Smooth muscle cell of trachea (primary cell): ENCODE measurements around the gene CENPV. TPM values are rescaled to one million over a fixed set of nuclear protein-coding genes. Genes with fewer than 3 reads are reported as not detected.

Source experiments
- total RNA-seq: library from RNA; depleted of rRNA; stranded (reverse); fragments of >200 nt; gene quantifications from 2 replicates; pipeline ENCODE4 v1.2.1, GENCODE V29; 2014

The CENPV gene
- total RNA-seq, result 5.4 and 6.9 TPM in 2 replicates

DNA sequence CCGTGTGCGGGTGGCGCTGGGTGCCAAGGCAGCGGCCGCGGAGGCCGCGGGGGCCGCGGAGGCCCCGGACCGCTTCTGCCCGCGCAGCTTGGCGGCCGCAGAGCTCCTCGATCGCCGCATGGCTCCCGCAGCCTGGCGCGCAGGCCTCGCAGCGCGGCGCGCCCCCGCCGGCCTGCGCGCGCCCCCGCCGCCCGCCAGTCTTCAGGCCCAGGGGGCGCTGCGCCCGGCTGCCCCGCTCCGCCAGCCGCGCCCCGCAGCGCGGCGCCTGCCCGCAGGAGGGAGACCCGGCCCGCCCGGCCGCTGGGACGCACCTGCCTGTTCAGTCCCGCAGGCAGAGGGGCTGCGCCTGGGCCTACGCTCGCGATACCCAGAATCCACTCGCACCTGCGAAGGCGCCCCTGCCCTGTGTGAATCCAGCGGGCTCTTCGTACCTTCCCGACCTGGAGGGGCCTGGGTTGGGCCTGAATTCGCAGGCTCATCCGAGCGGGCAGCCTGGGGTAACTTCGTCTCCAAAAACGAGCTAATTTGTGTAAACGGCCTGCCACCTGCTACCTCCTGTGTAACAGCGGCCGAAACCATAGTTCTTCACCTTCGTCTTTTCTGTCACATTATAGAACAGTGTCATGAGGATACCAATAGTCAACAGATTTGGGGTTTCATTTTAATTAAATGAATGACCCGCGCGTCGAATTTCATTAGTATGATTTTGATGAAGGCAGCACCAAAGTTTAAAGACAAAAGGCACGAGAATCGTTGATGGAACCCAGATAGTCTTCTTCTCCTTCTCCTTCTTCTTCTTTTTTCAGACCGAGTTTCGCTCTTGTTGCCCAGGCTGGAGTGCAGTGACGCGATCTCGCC lies at the start of gene CENPV:
CENPV (minus strand) TSS at position 153 of the 858 bp plus-strand sequence; CDS start at position 120, 33 bp downstream.

DNA sequence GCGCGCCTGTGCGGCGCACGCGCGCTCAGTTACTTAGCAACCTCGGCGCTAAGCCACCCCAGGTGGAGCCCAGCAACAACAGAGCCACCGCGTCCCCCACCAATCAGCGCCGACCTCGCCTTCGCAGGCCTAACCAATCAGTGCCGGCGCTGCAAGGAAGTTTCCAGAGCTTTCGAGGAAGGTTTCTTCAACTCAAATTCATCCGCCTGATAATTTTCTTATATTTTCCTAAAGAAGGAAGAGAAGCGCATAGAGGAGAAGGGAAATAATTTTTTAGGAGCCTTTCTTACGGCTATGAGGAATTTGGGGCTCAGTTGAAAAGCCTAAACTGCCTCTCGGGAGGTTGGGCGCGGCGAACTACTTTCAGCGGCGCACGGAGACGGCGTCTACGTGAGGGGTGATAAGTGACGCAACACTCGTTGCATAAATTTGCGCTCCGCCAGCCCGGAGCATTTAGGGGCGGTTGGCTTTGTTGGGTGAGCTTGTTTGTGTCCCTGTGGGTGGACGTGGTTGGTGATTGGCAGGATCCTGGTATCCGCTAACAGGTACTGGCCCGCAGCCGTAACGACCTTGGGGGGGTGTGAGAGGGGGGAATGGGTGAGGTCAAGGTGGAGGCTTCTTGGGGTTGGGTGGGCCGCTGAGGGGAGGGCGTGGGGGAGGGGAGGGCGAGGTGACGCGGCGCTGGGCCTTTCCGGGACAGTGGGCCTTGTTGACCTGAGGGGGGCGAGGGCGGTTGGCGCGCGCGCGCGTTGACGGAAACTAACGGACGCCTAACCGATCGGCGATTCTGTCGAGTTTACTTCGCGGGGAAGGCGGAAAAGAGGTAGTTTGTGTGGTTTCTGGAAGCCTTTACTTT lies 27.6 kb upstream of the CENPV start, which contains the start of gene UBB:
UBB (plus strand) TSS at position 452 of the 856 bp plus-strand sequence. CDS start 817 bp downstream, outside the sequence.

Other genes with a start within 250 kb of the CENPV start
- gene NCOR1, start 137.9 kb downstream of the CENPV start, total RNA-seq, result 73.9 and 90.6 TPM in 2 replicates
- gene PIGL, start 136.3 kb downstream of the CENPV start, total RNA-seq, result 15.5 and 21.7 TPM in 2 replicates
- 1,965 and 2,094 TPM in 2 replicates for gene UBB, start 27.6 kb upstream of the CENPV start, total RNA-seq
- gene TRPV2, start 62.1 kb upstream of the CENPV start, total RNA-seq, result 89.5 and 120 TPM in 2 replicates
- gene LRRC75A, start 138.7 kb upstream of the CENPV start, total RNA-seq, result 1.2 and 4.5 TPM in 2 replicates
- gene ZNF287, start 215.7 kb upstream of the CENPV start, total RNA-seq, result 8.3 and 12.1 TPM in 2 replicates